Naive thymus-derived CD4-positive, alpha-beta T cell (primary cell): Measurements from ENCODE around the gene OR2B2. TPM values are rescaled to one million over a fixed set of nuclear protein-coding genes. Genes with fewer than 3 reads are reported as not detected.
"Not testable (repeated sequence)": the region's sequence is repeated elsewhere in the genome, so short reads cannot be mapped to it uniquely, and the experiment has no call there.

ENCODE experiments used
- ATAC-seq: fragments of 150-1000 bp; cut with Tn5 transposase; 2 replicates; pipeline ENCODE4 v1.10.0; 2021; ENCODE audit warnings: mild to moderate bottlenecking, moderate library complexity
- CTCF ChIA-PET: fragments of 350-600 bp; sonication (Branson Sonifier 250); formaldehyde crosslinking; loops from one replicate; lab custom pipeline; 2021; ENCODE audit warnings: antibody characterized with exemption; lab: Charles Lee
- POLR2A ChIA-PET: fragments of 350-600 bp; sonication (Branson Sonifier 250); formaldehyde crosslinking; loops from one replicate; lab custom pipeline; 2021; ENCODE audit warnings: antibody characterized with exemption, inconsistent platforms; lab: Charles Lee
- DNase-seq, 9 donors: peaks; one replicate each; pipeline versions ENCODE4 v3.0.0 to v3.0.0-alpha.2; 2020 to 2022; ENCODE audit warnings: mixed read lengths in 1 of 9
- H3K27ac ChIP-seq: one replicate; pipeline ENCODE4 v1.7.0; 2013; ENCODE audit warnings: mild to moderate bottlenecking, low read depth, low read length, moderate library complexity
- H3K27me3 ChIP-seq, 2 donors: one replicate each; pipeline ENCODE4 v1.7.0; 2013; ENCODE audit warnings: low read length in 2 of 2, mild to moderate bottlenecking in 2 of 2, moderate library complexity in 2 of 2; ENCODE audit not compliant: control insufficient read depth in 2 of 2, insufficient read depth in 2 of 2
- H3K36me3 ChIP-seq, 3 experiments: 1 replicate in 2 of 3; 2 replicates in 1 of 3; pipeline ENCODE4 v1.7.0; 2013; ENCODE audit warnings: low read length in 3 of 3, mild to moderate bottlenecking in 3 of 3, moderate library complexity in 1 of 3; ENCODE audit not compliant: insufficient read depth in 3 of 3, control insufficient read depth in 2 of 3
- H3K4me1 ChIP-seq, 2 donors: one replicate each; pipeline ENCODE4 v1.7.0; 2013; ENCODE audit warnings: low read length in 2 of 2, mild to moderate bottlenecking in 2 of 2, moderate library complexity in 1 of 2; ENCODE audit not compliant: control insufficient read depth in 2 of 2, insufficient read depth in 2 of 2
- H3K4me3 ChIP-seq: 2 replicates; pipeline ENCODE4 v1.7.0; 2013; ENCODE audit warnings: mild to moderate bottlenecking, low read length
- H3K9me3 ChIP-seq, 3 experiments: 1 replicate in 2 of 3; 2 replicates in 1 of 3; pipeline ENCODE4 v1.7.0; 2013; ENCODE audit warnings: low read length in 3 of 3; ENCODE audit not compliant: control insufficient read depth in 2 of 3
- H3K27ac Mint-ChIP-seq, 9 donors: one replicate each; pipeline ENCODE4 v1.8.0; 2020 to 2022; ENCODE audit warnings: mixed read lengths in 9 of 9, mild to moderate bottlenecking in 8 of 9, moderate library complexity in 5 of 9, inconsistent platforms in 2 of 9
- H3K27me3 Mint-ChIP-seq, 5 donors: one replicate each; pipeline ENCODE4 v1.8.0; 2021 to 2022; ENCODE audit warnings: mixed read lengths in 5 of 5, mild to moderate bottlenecking in 1 of 5
- H3K36me3 Mint-ChIP-seq, 5 donors: one replicate each; pipeline ENCODE4 v1.8.0; 2020 to 2022; ENCODE audit warnings: mixed read lengths in 5 of 5, mild to moderate bottlenecking in 3 of 5, inconsistent platforms in 1 of 5
- H3K4me1 Mint-ChIP-seq, 7 donors: one replicate each; pipeline ENCODE4 v1.8.0; 2020 to 2022; ENCODE audit warnings: mixed read lengths in 7 of 7, mild to moderate bottlenecking in 3 of 7, inconsistent platforms in 1 of 7
- H3K4me3 Mint-ChIP-seq, 10 donors: one replicate each; pipeline ENCODE4 v1.8.0; 2020 to 2022; ENCODE audit warnings: mild to moderate bottlenecking in 10 of 10, mixed read lengths in 10 of 10, moderate library complexity in 6 of 10, inconsistent platforms in 2 of 10
- H3K9me3 Mint-ChIP-seq, 11 donors: one replicate each; pipeline ENCODE4 v1.8.0; 2020 to 2022; ENCODE audit warnings: mixed read lengths in 11 of 11, mild to moderate bottlenecking in 4 of 11, inconsistent platforms in 1 of 11, moderate library complexity in 1 of 11
- intact Hi-C, 2 donors: fragments of 100-400 bp; cut with micrococcal nuclease; formaldehyde crosslinking; loops; one replicate each; pipeline ENCODE4 v1.15.1; 2023
- polyA plus RNA-seq, 2 donors: library from polyadenylated mRNA; unstranded; fragments of 300-500 nt; fragmentation: Illumina TruSeq; gene quantifications; one replicate each; pipeline ENCODE4 v1.2.3, GENCODE V29; 2021
- total RNA-seq, 6 experiments: library from RNA in 5 of 6; stranded (reverse) in 5 of 6; gene quantifications; 1 replicate in 5 of 6; 2 replicates in 1 of 6; pipeline ENCODE4 v1.2.3 and lab custom pipeline; 2021 to 2026

OR2B2 gene
- total and polyA plus RNA-seq, 7 experiments from 2014 or later = not detected

DNA sequence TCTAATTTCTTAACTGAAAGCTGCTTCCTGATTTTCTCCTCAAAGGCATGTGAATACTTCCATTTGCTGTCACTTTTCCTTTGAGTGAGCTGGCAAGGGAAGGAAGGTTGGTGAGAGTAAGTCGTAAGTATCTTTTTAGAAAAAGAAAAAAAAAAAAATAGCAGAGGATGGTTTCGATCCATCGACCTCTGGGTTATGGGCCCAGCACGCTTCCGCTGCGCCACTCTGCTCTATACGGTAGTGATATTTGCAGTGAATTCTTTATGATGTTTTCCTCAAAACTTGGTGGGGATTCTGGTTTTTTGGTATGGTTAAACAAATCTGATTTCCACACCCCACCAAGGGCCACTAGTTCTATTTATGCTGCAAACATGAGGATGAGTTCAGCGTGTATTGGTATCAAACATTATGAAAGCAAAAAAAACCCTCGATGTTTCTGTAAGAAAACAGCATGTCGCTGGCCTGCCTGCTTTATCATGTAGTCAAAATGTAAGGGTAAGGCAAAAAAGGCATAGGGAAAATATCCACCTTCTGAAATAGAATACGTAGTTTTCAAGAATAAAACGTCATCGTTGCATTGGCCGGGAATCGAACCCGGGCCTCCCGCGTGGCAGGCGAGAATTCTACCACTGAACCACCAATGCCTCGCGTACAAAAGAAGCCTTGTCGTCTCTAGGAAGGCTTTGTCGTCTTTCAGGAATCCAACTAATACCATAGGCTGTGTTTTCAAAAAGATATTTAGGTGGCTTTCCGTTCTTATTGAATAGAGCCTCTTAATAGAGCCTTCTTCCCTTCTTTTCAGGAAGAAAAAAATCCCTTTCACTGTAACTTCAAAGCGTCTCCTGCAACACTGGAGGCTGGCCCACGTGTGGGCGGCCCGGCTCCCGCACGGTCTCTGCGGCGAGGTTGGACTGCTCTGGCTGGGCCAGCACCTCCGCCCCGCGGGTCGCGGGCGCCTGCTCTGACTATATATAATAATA lies 9.6 kb downstream of the OR2B2 start:
- Histone ChIP-seq H3K4me1 (peaks cover 0 to 3% of the 10 kb centered on the region in 2 donors), H3K9me3 (no peaks in the 10 kb centered on the region), H3K27ac (peak overlapping the region; percentile 82), H3K36me3 (no peaks in the 10 kb centered on the region), H3K4me3 (peak overlapping the region; percentile 95), H3K27me3 (no peaks in the 10 kb centered on the region)
- H3K27me3 Mint-ChIP-seq = peaks cover 4 to 35% (median 13%) of the 10 kb centered on the region in 5 donors
- H3K36me3 Mint-ChIP-seq = peaks cover 0 to 5% (median 0%) of the 10 kb centered on the region in 5 donors
- peak; percentile 92 for ATAC-seq
- ChIA-PET POLR2A (interaction anchor here (0.6 to 1.7 kb wide), 10 partner anchors 9 to 770 kb away, joined by 3 to 13 read pairs (median 5); a partner anchor contains a TSS), CTCF (interaction anchor here (0.6 to 1.1 kb wide), 4 partner anchors 78 to 739 kb away, joined by 3 to 5 read pairs (median 4); a partner anchor contains a TSS)
- peak; percentile 75 to 94 (median 90) for DNase-seq
- peaks cover 0 to 11% (median 0%) of the 10 kb centered on the region in 11 donors for H3K9me3 Mint-ChIP-seq
- peak overlapping the region; percentile 75 to 97 (median 91) for H3K4me3 Mint-ChIP-seq
- H3K27ac Mint-ChIP-seq = peak overlapping the region; percentile 95 to 99 (median 99)
- intact Hi-C loops = loop anchor here (1.0 to 10.0 kb wide), 22 partner anchors 8 to 1112 kb away; partner anchors contain the start of genes POM121L2 (in 1 of the 2), ZNF165 (in 1 of the 2), ZNF391 (in 1 of the 2) and ZSCAN26 (in 1 of the 2)
- H3K4me1 Mint-ChIP-seq = peaks cover 0 to 26% (median 15%) of the 10 kb centered on the region in 7 donors

DNA sequence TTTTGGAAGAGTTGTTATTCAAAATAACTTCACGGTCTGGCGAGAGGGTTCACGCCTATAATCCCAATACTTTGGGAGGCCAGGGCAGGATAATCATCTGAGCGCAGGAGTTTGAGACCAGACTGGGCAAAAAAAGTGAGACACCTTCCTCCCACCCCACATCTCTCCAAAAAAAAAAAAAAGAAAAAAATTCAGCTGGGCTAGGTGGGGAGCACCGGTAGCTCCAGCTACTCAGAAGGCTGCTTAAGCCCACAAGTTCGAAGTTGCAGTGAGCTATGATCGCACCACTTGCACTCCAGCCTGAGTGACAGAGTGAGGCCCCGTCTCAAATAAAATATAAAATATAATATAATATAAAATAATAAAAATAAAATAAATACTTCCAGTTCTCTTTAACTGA lies 10.4 kb downstream of the OR2B2 start:
- ATAC-seq = no peak
- intact Hi-C loops = loop anchor here (1.0 to 10.0 kb wide), 20 partner anchors 8 to 1113 kb away; partner anchors contain the start of genes ZNF165 (in 1 of the 2) and ZNF391 (in 1 of the 2)
- Mint-ChIP-seq H3K4me1 (peaks cover 0 to 27% (median 15%) of the 10 kb centered on the region in 7 donors), H3K27ac (peak overlapping the region; percentile 27 to 99 (median 97)), H3K27me3 (peaks cover 1 to 28% (median 9%) of the 10 kb centered on the region in 5 donors), H3K4me3 (peak overlapping the region in 8 of 10 donors; percentile 32 to 97 (median 70)), H3K9me3 (peaks cover 0 to 11% (median 0%) of the 10 kb centered on the region in 11 donors), H3K36me3 (peaks cover 0 to 5% (median 0%) of the 10 kb centered on the region in 5 donors)
- Histone ChIP-seq H3K36me3 (no peaks in the 10 kb centered on the region), H3K27me3 (no peaks in the 10 kb centered on the region), H3K27ac (no peak overlapping the region), H3K4me1 (peaks cover 0 to 3% of the 10 kb centered on the region in 2 donors), H3K4me3 (no peak overlapping the region), H3K9me3 (no peaks in the 10 kb centered on the region)
- CTCF ChIA-PET = interaction anchor here (0.6 to 1.1 kb wide), 4 partner anchors 77 to 739 kb away, joined by 3 to 5 read pairs (median 4); a partner anchor contains a TSS
- no peak for DNase-seq
- POLR2A ChIA-PET = interaction anchor here (0.6 to 1.7 kb wide), 10 partner anchors 9 to 769 kb away, joined by 3 to 13 read pairs (median 5); a partner anchor contains a TSS

DNA sequence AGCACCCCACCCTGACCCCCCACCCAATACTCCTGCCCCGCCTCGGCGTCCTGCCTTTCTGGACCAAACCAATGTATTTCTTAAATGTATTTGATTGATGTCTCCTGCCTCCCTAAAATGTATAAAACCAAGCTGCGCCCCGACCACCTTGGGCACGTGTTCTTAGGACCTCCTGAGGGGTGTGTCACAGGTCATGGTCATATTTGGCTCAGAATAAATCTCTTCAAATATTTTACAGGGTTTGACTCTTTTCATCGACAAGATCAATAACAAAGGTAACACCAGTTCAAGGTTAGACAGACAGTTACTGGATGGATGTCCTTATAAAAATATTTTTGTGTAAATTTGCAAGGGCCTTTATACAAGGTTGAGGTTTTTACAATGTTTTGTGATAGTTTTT lies 12.0 kb downstream of the OR2B2 start:
- POLR2A ChIA-PET = interaction anchor here (0.7 kb wide), 2 partner anchors 31 to 1038 kb away, joined by 3 to 4 read pairs; no protein-coding TSS in a partner anchor
- not testable (repeated sequence) for H3K27ac ChIP-seq, H3K4me3 ChIP-seq, H3K27ac Mint-ChIP-seq, DNase-seq, H3K36me3 Mint-ChIP-seq, ATAC-seq, H3K4me3 Mint-ChIP-seq, H3K4me1 ChIP-seq, H3K36me3 ChIP-seq, H3K27me3 ChIP-seq, H3K9me3 ChIP-seq
- Mint-ChIP-seq H3K4me1 (peaks cover 0 to 35% (median 15%) of the 10 kb centered on the region in 7 donors), H3K9me3 (peaks cover 0 to 11% (median 0%) of the 10 kb centered on the region in 11 donors), H3K27me3 (peaks cover 0 to 19% (median 0%) of the 10 kb centered on the region in 5 donors)
- intact Hi-C loops = loop anchor here (5.0 to 10.0 kb wide), 6 partner anchors 205 to 1115 kb away; partner anchors contain the start of gene ZNF391 (in 1 of the 2)
- CTCF ChIA-PET = interaction anchor here (1.1 kb wide), 1 partner anchor 82 kb away, joined by 4 read pairs; no protein-coding TSS in a partner anchor

DNA sequence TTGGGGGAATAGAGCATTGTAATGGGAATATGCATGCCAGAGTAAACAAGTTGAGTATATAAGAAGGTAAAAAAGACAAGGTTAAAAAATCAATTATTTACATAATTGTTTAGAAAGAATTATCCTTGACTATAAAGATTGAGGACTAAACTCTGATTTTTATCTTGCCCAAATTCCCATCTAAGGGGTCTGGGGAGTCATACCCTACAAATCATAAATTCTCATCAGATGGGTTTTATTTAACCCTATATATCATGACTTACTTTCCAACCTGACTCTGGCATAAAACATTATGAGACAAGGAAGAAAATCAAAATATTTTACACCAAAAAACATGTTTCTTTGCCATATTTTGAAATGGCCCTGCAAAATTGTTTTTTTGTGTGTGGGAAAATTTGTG lies 12.7 kb downstream of the OR2B2 start:
- H3K27ac Mint-ChIP-seq = no peak overlapping the region
- no peak for DNase-seq
- Histone ChIP-seq H3K4me1 (peaks cover 0 to 3% of the 10 kb centered on the region in 2 donors), H3K36me3 (no peaks in the 10 kb centered on the region), H3K9me3 (no peaks in the 10 kb centered on the region), H3K27ac (no peak overlapping the region), H3K4me3 (no peak overlapping the region), H3K27me3 (no peaks in the 10 kb centered on the region)
- intact Hi-C loops = loop anchor here (5.0 to 10.0 kb wide), 3 partner anchors 212 to 1325 kb away; no protein-coding TSS in a partner anchor
- peaks cover 0 to 11% (median 0%) of the 10 kb centered on the region in 11 donors for H3K9me3 Mint-ChIP-seq
- H3K4me3 Mint-ChIP-seq = no peak overlapping the region
- peaks cover 0 to 5% (median 0%) of the 10 kb centered on the region in 5 donors for H3K36me3 Mint-ChIP-seq
- POLR2A ChIA-PET = interaction anchor here (0.6 to 7.9 kb wide), 2 partner anchors 30 to 449 kb away, joined by 3 to 717 read pairs; a partner anchor contains a TSS
- CTCF ChIA-PET = interaction anchor here (1.1 kb wide), 1 partner anchor 81 kb away, joined by 4 read pairs; no protein-coding TSS in a partner anchor
- H3K27me3 Mint-ChIP-seq = peaks cover 0 to 14% (median 0%) of the 10 kb centered on the region in 5 donors
- ATAC-seq = no peak
- H3K4me1 Mint-ChIP-seq = peaks cover 0 to 35% (median 15%) of the 10 kb centered on the region in 7 donors

DNA sequence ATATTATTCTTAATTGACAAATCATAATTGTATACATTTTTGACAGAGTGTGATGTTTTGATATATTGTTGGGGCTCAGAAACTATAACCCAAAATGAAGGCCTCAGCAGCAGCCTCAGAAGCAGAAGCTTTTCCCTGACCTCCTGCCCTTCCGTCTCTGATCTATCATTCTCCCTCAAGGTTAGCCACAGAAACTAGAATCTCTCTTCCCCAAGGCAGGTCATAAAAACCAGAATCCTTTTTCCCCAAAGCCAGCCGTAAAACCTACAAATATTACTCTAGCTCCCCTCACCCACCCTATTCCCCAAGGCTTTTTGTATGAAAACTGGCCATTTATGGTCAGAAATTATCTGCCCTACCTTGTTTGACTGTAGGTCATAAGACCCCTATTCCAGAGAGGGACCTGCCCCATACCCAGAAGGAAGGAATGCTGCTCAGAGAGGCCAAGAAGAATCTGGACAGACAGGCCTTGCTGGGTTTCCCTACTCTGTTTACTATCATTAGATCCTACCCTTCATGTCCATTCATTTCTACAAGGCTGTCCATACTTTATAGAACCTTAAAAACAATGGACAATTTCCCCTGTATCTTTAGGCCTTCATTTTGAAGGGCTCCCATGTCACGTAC lies 14.5 kb downstream of the OR2B2 start:
- DNase-seq = no peak
- Mint-ChIP-seq H3K36me3 (peaks cover 0 to 3% (median 0%) of the 10 kb centered on the region in 5 donors), H3K4me1 (peaks cover 2 to 31% (median 12%) of the 10 kb centered on the region in 7 donors), H3K9me3 (peaks cover 0 to 6% (median 0%) of the 10 kb centered on the region in 11 donors), H3K4me3 (peak overlapping the region in 1 of 10 donors; percentile 16), H3K27me3 (peaks cover 0 to 14% (median 0%) of the 10 kb centered on the region in 5 donors), H3K27ac (peak overlapping the region in 1 of 9 donors; percentile 25)
- no peak overlapping the region for H3K27ac ChIP-seq
- ChIA-PET POLR2A (interaction anchor here (0.8 to 7.9 kb wide), 8 partner anchors 28 to 1740 kb away, joined by 3 to 717 read pairs (median 108); a partner anchor contains a TSS), CTCF (interaction anchor here (1.0 to 5.3 kb wide), 8 partner anchors 31 to 737 kb away, joined by 3 to 96 read pairs (median 6); a partner anchor contains a TSS)
- intact Hi-C loops = loop anchor here (5.0 to 10.0 kb wide), 3 partner anchors 210 to 1323 kb away; no protein-coding TSS in a partner anchor
- no peak for ATAC-seq
- H3K4me3 ChIP-seq = no peak overlapping the region
- H3K9me3 ChIP-seq = no peaks in the 10 kb centered on the region
- no peaks in the 10 kb centered on the region for H3K27me3 ChIP-seq
- no peaks in the 10 kb centered on the region for H3K36me3 ChIP-seq
- H3K4me1 ChIP-seq = no peaks in the 10 kb centered on the region
